IMR-90 (cell line): Measurements from ENCODE around the gene CPEB2. TPM values are rescaled to one million over a fixed set of nuclear protein-coding genes. Genes with fewer than 3 reads are reported as not detected.

Experiments
- ATAC-seq: fragments of 200-7000 bp; cut with Tn5 transposase; 2 replicates; pipeline ENCODE4 v1.9.1; 2020; ENCODE audit warnings: low read depth, mild to moderate bottlenecking, moderate library complexity
- BruUV-seq: library from RNA; stranded (reverse); fragments of 400-500 nt; replicated peaks from 2 replicates; lab custom pipeline; 2021; lab: Mats Ljungman, UMichigan
- CTCF ChIA-PET: fragments of 300-600 bp; formaldehyde crosslinking; extraction: SDS; loops from one replicate; lab custom pipeline; 2021; ENCODE audit warnings: antibody characterized with exemption; lab: Yijun Ruan, JAX
- POLR2A ChIA-PET: fragments of 300-600 bp; sonication (Branson Sonifier 250); formaldehyde crosslinking; loops from one replicate; lab custom pipeline; 2022; ENCODE audit warnings: antibody characterized with exemption; ENCODE audit not compliant: unreplicated experiment; lab: Charles Lee
- DNase-seq: peaks from one replicate; pipeline ENCODE4 v3.0.0; 2013
- H2AFZ ChIP-seq: replicated peaks from 2 replicates; pipeline ENCODE3; 2013; ENCODE audit warnings: low read length, mild to moderate bottlenecking; ENCODE audit not compliant: poor library complexity
- H2AK5ac ChIP-seq: 2 replicates; pipeline ENCODE4 v1.6.1; 2013; ENCODE audit warnings: low read depth, low read length, inconsistent platforms
- H2AK9ac ChIP-seq: replicated peaks from 2 replicates; pipeline ENCODE3; 2013; ENCODE audit warnings: mild to moderate bottlenecking, low read depth, low read length, moderate library complexity; ENCODE audit not compliant: poor library complexity
- H2BK120ac ChIP-seq: 2 replicates; pipeline ENCODE4 v1.6.1; 2013; ENCODE audit warnings: low read depth, low read length, inconsistent platforms
- H2BK15ac ChIP-seq: 3 replicates; pipeline ENCODE4 v1.6.1; 2013; ENCODE audit warnings: low read depth, low read length, inconsistent platforms
- H2BK20ac ChIP-seq: 2 replicates; pipeline ENCODE4 v1.6.1; 2013; ENCODE audit warnings: low read depth, mild to moderate bottlenecking, inconsistent platforms, low read length, moderate library complexity
- H2BK5ac ChIP-seq: 2 replicates; pipeline ENCODE4 v1.6.1; 2013; ENCODE audit warnings: mild to moderate bottlenecking, low read depth, low read length, inconsistent platforms; ENCODE audit not compliant: poor library complexity, severe bottlenecking
- H3K14ac ChIP-seq: replicated peaks from 2 replicates; pipeline ENCODE4 v1.6.1; 2013; ENCODE audit warnings: low read depth, low read length, inconsistent platforms
- H3K18ac ChIP-seq: 2 replicates; pipeline ENCODE4 v1.6.1; 2013; ENCODE audit warnings: low read depth, low read length, control low read depth
- H3K23ac ChIP-seq: 2 replicates; pipeline ENCODE4 v1.6.1; 2013; ENCODE audit warnings: low read depth, low read length, inconsistent platforms
- H3K27ac ChIP-seq: 2 replicates; pipeline ENCODE4 v1.5.1; 2013; ENCODE audit warnings: mild to moderate bottlenecking, control low read depth, low read length; ENCODE audit not compliant: insufficient read depth
- H3K27me3 ChIP-seq: 2 replicates; pipeline ENCODE4 v1.6.1; 2013; ENCODE audit warnings: low read length; ENCODE audit not compliant: control insufficient read depth, insufficient read depth
- H3K36me3 ChIP-seq: 2 replicates; pipeline ENCODE4 v1.6.1; 2013; ENCODE audit warnings: low read length, mixed read lengths; ENCODE audit not compliant: control insufficient read depth, insufficient read depth
- H3K4ac ChIP-seq: 2 replicates; pipeline ENCODE4 v1.6.1; 2013; ENCODE audit warnings: low read depth, low read length, inconsistent platforms
- H3K4me1 ChIP-seq: 2 replicates; pipeline ENCODE4 v1.6.1; 2013; ENCODE audit warnings: low read length, mixed read lengths; ENCODE audit not compliant: control insufficient read depth, insufficient read depth
- H3K4me2 ChIP-seq: 2 replicates; pipeline ENCODE4 v1.6.1; 2013; ENCODE audit warnings: low read depth, mild to moderate bottlenecking, control low read depth, low read length, moderate library complexity
- H3K4me3 ChIP-seq: 2 replicates; pipeline ENCODE4 v1.5.1; 2013; ENCODE audit warnings: low read depth, mild to moderate bottlenecking, control low read depth, low read length, moderate library complexity; ENCODE audit not compliant: insufficient read depth
- H3K56ac ChIP-seq: 2 replicates; pipeline ENCODE4 v1.6.1; 2013; ENCODE audit warnings: low read length, inconsistent platforms; ENCODE audit not compliant: insufficient read depth; ENCODE audit errors: extremely low read depth
- H3K79me1 ChIP-seq, 2 experiments: 2 replicates each; pipeline ENCODE4 v1.6.1; 2013; ENCODE audit warnings: low read length in 2 of 2, inconsistent platforms in 1 of 2, low read depth in 1 of 2
- H3K9ac ChIP-seq: 2 replicates; pipeline ENCODE4 v1.6.1; 2013; ENCODE audit warnings: low read depth, low read length, control low read depth
- H3K9me1 ChIP-seq: 2 replicates; pipeline ENCODE4 v1.6.1; 2013; ENCODE audit warnings: low read length, inconsistent platforms; ENCODE audit not compliant: insufficient read depth
- H3K9me3 ChIP-seq: 2 replicates; pipeline ENCODE4 v1.6.1; 2013; ENCODE audit warnings: low read length; ENCODE audit not compliant: control insufficient read depth, insufficient read depth
- H4K20me1 ChIP-seq: 2 replicates; pipeline ENCODE4 v1.6.1; 2013; ENCODE audit warnings: low read length, inconsistent platforms; ENCODE audit not compliant: insufficient read depth
- H4K5ac ChIP-seq: 2 replicates; pipeline ENCODE4 v1.6.1; 2013; ENCODE audit warnings: mild to moderate bottlenecking, low read depth, low read length, control low read depth
- H4K8ac ChIP-seq, 2 experiments: 2 replicates each; pipeline ENCODE4 v1.6.1; 2013; ENCODE audit warnings: low read depth in 2 of 2, low read length in 2 of 2, control low read depth in 1 of 2, inconsistent platforms in 1 of 2
- H4K91ac ChIP-seq: 2 replicates; pipeline ENCODE4 v1.6.1; 2013; ENCODE audit warnings: low read depth, low read length, inconsistent platforms; ENCODE audit not compliant: insufficient read depth
- CEBPB ChIP-seq: IDR thresholded peaks from 2 replicates; pipeline ENCODE4 v1.6.1; 2012; ENCODE audit warnings: low read depth, low read length, improper control_type of control experiment
- MAZ ChIP-seq: IDR thresholded peaks from 2 replicates; pipeline ENCODE4 v1.6.1; 2012; ENCODE audit warnings: low read depth, mild to moderate bottlenecking, low read length, improper control_type of control experiment, moderate library complexity, borderline replicate concordance
- MXI1 ChIP-seq: IDR thresholded peaks from 2 replicates; pipeline ENCODE4 v1.6.1; 2012; ENCODE audit warnings: low read depth, mild to moderate bottlenecking, low read length, moderate library complexity, borderline replicate concordance
- NFE2L2 ChIP-seq: fragments of 150-350 bp; IDR thresholded peaks from 2 replicates; pipeline ENCODE4 v1.6.1; 2016; ENCODE audit warnings: low read depth, mild to moderate bottlenecking, low read length
- POLR2A ChIP-seq: IDR thresholded peaks from 2 replicates; pipeline ENCODE4 v1.6.1; 2012; ENCODE audit warnings: mild to moderate bottlenecking, low read depth, low read length
- RCOR1 ChIP-seq: IDR thresholded peaks from 2 replicates; pipeline ENCODE4 v1.6.1; 2012; ENCODE audit warnings: mild to moderate bottlenecking, low read length, improper control_type of control experiment; ENCODE audit not compliant: insufficient replicate concordance
- SMC3 ChIP-seq: fragments of 150-350 bp; IDR thresholded peaks from 2 replicates; pipeline ENCODE4 v1.6.1; 2016; ENCODE audit warnings: low read depth, mild to moderate bottlenecking, antibody characterized with exemption, low read length, moderate library complexity
- WGBS, 2 experiments: methylation state at CpG; one replicate each; pipeline versions ENCODE4 v1.1.5 to v1.1.7; 2013; ENCODE audit warnings: missing lambda C conversion rate in 2 of 2; ENCODE audit not compliant: insufficient read length in 1 of 2; ENCODE audit errors: extremely low coverage in 2 of 2; 5-methylcytosine and 5-hydroxymethylcytosine counted together
- dilution Hi-C: fragments of 300-500 bp; cut with HindIII; formaldehyde crosslinking; loops from one replicate; pipeline ENCODE4 v1.14.3; 2018; ENCODE audit warnings: low sequenced_read_pairs; ENCODE audit not compliant: unreplicated experiment
- in situ Hi-C: fragments of 300-500 bp; cut with MboI; formaldehyde crosslinking; loops from 3 replicates; pipeline ENCODE4 v1.14.3; 2019; ENCODE audit warnings: low sequenced_read_pairs, inconsistent platforms, mixed read lengths
- intact Hi-C: fragments of 100-400 bp; cut with micrococcal nuclease; formaldehyde crosslinking; loops from 2 replicates; pipeline ENCODE4 v1.10.0; 2022
- polyA plus RNA-seq, 3 experiments: library from polyadenylated mRNA; depleted of rRNA; stranded (reverse); fragments of >200 nt; gene quantifications; 2 replicates each; pipeline ENCODE4 v1.2.3, GENCODE V29; 2012; ENCODE audit warnings: low replicate concordance in 1 of 3
- total RNA-seq: library from RNA; depleted of rRNA; stranded (reverse); fragments of >200 nt; gene quantifications from 2 replicates; pipeline ENCODE4 v1.2.3, GENCODE V29; 2012

The CPEB2 gene
- total and polyA plus RNA-seq, 2 of the 4 experiments (the other 2 are of a cell fraction) = 10.6 to 12.0 TPM

DNA sequence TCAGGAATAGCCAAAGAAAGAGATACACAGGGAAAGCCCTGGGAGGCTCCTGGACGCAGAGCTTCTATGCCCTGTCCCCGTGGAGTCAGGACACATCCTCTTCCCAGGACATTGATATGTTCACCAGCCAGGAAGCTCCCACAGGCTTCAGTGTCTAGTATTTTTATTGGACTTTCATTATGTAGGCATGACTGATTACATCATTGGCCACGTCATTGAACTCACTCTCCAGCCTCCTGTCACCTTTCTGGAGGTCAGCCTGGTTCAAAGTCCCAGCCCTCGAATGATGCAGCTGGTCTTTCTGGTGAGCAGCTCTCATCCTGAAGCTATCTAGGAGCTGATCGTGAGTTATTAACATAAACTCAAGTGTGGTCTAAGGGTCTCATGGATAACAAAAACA lies 104.1 kb downstream of the CPEB2 start:
- TF ChIP-seq CEBPB (no peak), NFE2L2 (no peak), POLR2A (no peak), SMC3 (no peak), RCOR1 (no peak), MXI1 (no peak), MAZ (no peak)
- no peak overlapping the region for H3K56ac ChIP-seq
- no peak overlapping the region for H3K18ac ChIP-seq
- no peak overlapping the region for H4K8ac ChIP-seq
- no peak overlapping the region for H3K4ac ChIP-seq
- H2AK5ac ChIP-seq = no peak overlapping the region
- no peak overlapping the region for H2BK20ac ChIP-seq
- H3K79me1 ChIP-seq = no peaks in the 10 kb centered on the region
- DNase-seq (peak; percentile 34), ATAC-seq (no peak)
- BruUV-seq = no TSS peak
- H3K36me3 ChIP-seq = no peaks in the 10 kb centered on the region
- no peak overlapping the region for H4K91ac ChIP-seq
- H3K4me2 ChIP-seq = no peak overlapping the region
- H3K14ac ChIP-seq = no peak overlapping the region
- H4K5ac ChIP-seq = no peak overlapping the region
- H3K27me3 ChIP-seq = no peaks in the 10 kb centered on the region; the same call in 1 of the 2 replicates
- H3K9me1 ChIP-seq = no peaks in the 10 kb centered on the region
- no peak overlapping the region for H2AK9ac ChIP-seq
- no peak overlapping the region for H2BK5ac ChIP-seq
- in situ Hi-C loops (no loop called here), dilution Hi-C loops (no loop called here), intact Hi-C loops (no loop called here)
- no peak overlapping the region for H2BK15ac ChIP-seq
- H3K4me1 ChIP-seq = peaks cover 4% of the 10 kb centered on the region; the same call in 1 of the 2 replicates
- no peak overlapping the region for H3K9ac ChIP-seq
- ChIA-PET CTCF (no interaction called here), POLR2A (no interaction called here)
- H3K27ac ChIP-seq = no peak overlapping the region
- H3K23ac ChIP-seq = no peak overlapping the region
- H3K9me3 ChIP-seq = no peaks in the 10 kb centered on the region
- peak overlapping the region; percentile 10 for H2AFZ ChIP-seq
- no peak overlapping the region for H3K4me3 ChIP-seq
- no peak overlapping the region for H2BK120ac ChIP-seq
- no peaks in the 10 kb centered on the region for H4K20me1 ChIP-seq
- WGBS, 2 experiments = no CpG with 5 or more reads among the region's 5 CpGs
